H9 (cell line): Measurements from ENCODE around the gene CFAP61. TPM values are rescaled to one million over a fixed set of nuclear protein-coding genes. Genes with fewer than 3 reads are reported as not detected.

Experiments
- DNase-seq: peaks from one replicate; pipeline ENCODE4 v3.0.0-alpha.2; 2017
- H2AFZ ChIP-seq: one replicate; pipeline ENCODE4 v1.6.1; 2013; ENCODE audit warnings: mild to moderate bottlenecking, low read length, control low read depth, moderate library complexity
- H2AK5ac ChIP-seq: 2 replicates; pipeline ENCODE4 v1.6.1; 2013; ENCODE audit warnings: low read length, control low read depth, mixed read lengths; ENCODE audit not compliant: insufficient read length
- H2BK120ac ChIP-seq: one replicate; pipeline ENCODE4 v1.6.1; 2013; ENCODE audit warnings: low read depth, mild to moderate bottlenecking, low read length, control low read depth, inconsistent platforms; ENCODE audit not compliant: poor library complexity, severe bottlenecking
- H2BK12ac ChIP-seq: 2 replicates; pipeline ENCODE4 v1.6.1; 2013; ENCODE audit warnings: low read length, control low read depth, mixed read lengths, low read depth; ENCODE audit not compliant: insufficient read length
- H2BK15ac ChIP-seq: 2 replicates; pipeline ENCODE4 v1.6.1; 2013; ENCODE audit warnings: low read depth, low read length, control low read depth
- H2BK20ac ChIP-seq: one replicate; pipeline ENCODE4 v1.6.1; 2013; ENCODE audit warnings: low read depth, mild to moderate bottlenecking, low read length, control low read depth, inconsistent platforms; ENCODE audit not compliant: poor library complexity, severe bottlenecking
- H2BK5ac ChIP-seq: 2 replicates; pipeline ENCODE4 v1.6.1; 2013; ENCODE audit warnings: low read length, control low read depth, mixed read lengths; ENCODE audit not compliant: insufficient read length
- H3K14ac ChIP-seq: 2 replicates; pipeline ENCODE4 v1.6.1; 2013; ENCODE audit warnings: low read length, control low read depth; ENCODE audit not compliant: insufficient read depth
- H3K18ac ChIP-seq: 2 replicates; pipeline ENCODE4 v1.6.1; 2013; ENCODE audit warnings: low read depth, mild to moderate bottlenecking, mixed read lengths, low read length, control low read depth; ENCODE audit not compliant: insufficient read length
- H3K23ac ChIP-seq: 2 replicates; pipeline ENCODE4 v1.6.1; 2013; ENCODE audit warnings: low read length, control low read depth, mixed read lengths, low read depth; ENCODE audit not compliant: insufficient read length
- H3K23me2 ChIP-seq: 2 replicates; pipeline ENCODE4 v1.6.1; 2013; ENCODE audit warnings: low read depth, mild to moderate bottlenecking, mixed read lengths, low read length, control low read depth; ENCODE audit not compliant: insufficient read length, poor library complexity, severe bottlenecking
- H3K27ac ChIP-seq: 2 replicates; pipeline ENCODE4 v1.5.1; 2013; ENCODE audit warnings: low read length, control low read depth, mixed read lengths, low read depth; ENCODE audit not compliant: insufficient read length
- H3K27me3 ChIP-seq: 2 replicates; pipeline ENCODE4 v1.6.1; 2013; ENCODE audit warnings: low read length, control low read depth, inconsistent platforms; ENCODE audit not compliant: insufficient read depth
- H3K4ac ChIP-seq: 2 replicates; pipeline ENCODE4 v1.6.1; 2013; ENCODE audit warnings: low read depth, mild to moderate bottlenecking, control low read depth, inconsistent platforms, low read length, moderate library complexity
- H3K4me1 ChIP-seq: 2 replicates; pipeline ENCODE4 v1.6.1; 2013; ENCODE audit warnings: low read length, control low read depth, inconsistent platforms; ENCODE audit not compliant: insufficient read depth
- H3K4me2 ChIP-seq: 2 replicates; pipeline ENCODE4 v1.6.1; 2013; ENCODE audit warnings: low read length, control low read depth, mixed read lengths; ENCODE audit not compliant: insufficient read length, insufficient read depth
- H3K56ac ChIP-seq: 2 replicates; pipeline ENCODE4 v1.6.1; 2013; ENCODE audit warnings: low read depth, mild to moderate bottlenecking, mixed read lengths, low read length, control low read depth; ENCODE audit not compliant: insufficient read length
- H3K79me1 ChIP-seq: 2 replicates; pipeline ENCODE4 v1.6.1; 2013; ENCODE audit warnings: low read depth, mild to moderate bottlenecking, moderate library complexity, low read length, control low read depth, inconsistent platforms; ENCODE audit not compliant: insufficient read depth, poor library complexity, severe bottlenecking
- H3K79me2 ChIP-seq: 2 replicates; pipeline ENCODE4 v1.6.1; 2013; ENCODE audit warnings: low read length, control low read depth, inconsistent platforms; ENCODE audit not compliant: insufficient read depth
- H3K9ac ChIP-seq: 2 replicates; pipeline ENCODE4 v1.6.1; 2013; ENCODE audit warnings: low read length, control low read depth, mixed read lengths; ENCODE audit not compliant: insufficient read length; ENCODE audit errors: extremely low read depth
- H3K9me3 ChIP-seq: one replicate; pipeline ENCODE4 v1.6.1; 2013; ENCODE audit warnings: low read depth, low read length, inconsistent platforms; ENCODE audit not compliant: control insufficient read depth
- H3T11ph ChIP-seq: one replicate; pipeline ENCODE4 v1.6.1; 2013; ENCODE audit warnings: mild to moderate bottlenecking, low read length, control low read depth, inconsistent platforms
- H4K20me1 ChIP-seq: one replicate; pipeline ENCODE4 v1.6.1; 2013; ENCODE audit not compliant: control insufficient read depth, insufficient read length, insufficient read depth
- H4K5ac ChIP-seq: 2 replicates; pipeline ENCODE4 v1.6.1; 2013; ENCODE audit warnings: low read depth, mild to moderate bottlenecking, mixed read lengths, low read length, control low read depth; ENCODE audit not compliant: insufficient read length
- H4K8ac ChIP-seq: replicated peaks from 2 replicates; pipeline ENCODE4 v1.6.1; 2013; ENCODE audit warnings: low read length, control low read depth, mixed read lengths, low read depth; ENCODE audit not compliant: insufficient read length
- H4K91ac ChIP-seq: 2 replicates; pipeline ENCODE4 v1.6.1; 2013; ENCODE audit warnings: low read depth, mild to moderate bottlenecking, moderate library complexity, mixed read lengths, low read length, control low read depth; ENCODE audit not compliant: insufficient read length
- H3K27ac Mint-ChIP-seq, 3 experiments: 2 replicates in 2 of 3; 3 replicates in 1 of 3; pipeline ENCODE4 v1.8.0; 2020 to 2021; ENCODE audit warnings: mixed read lengths in 3 of 3, mild to moderate bottlenecking in 1 of 3, moderate library complexity in 1 of 3
- H3K27me3 Mint-ChIP-seq: 2 replicates; pipeline ENCODE4 v1.8.0; 2021; ENCODE audit warnings: low read depth, mild to moderate bottlenecking, moderate library complexity, mixed read lengths
- H3K36me3 Mint-ChIP-seq, 3 experiments: 2 replicates in 2 of 3; 3 replicates in 1 of 3; pipeline ENCODE4 v1.8.0; 2020 to 2021; ENCODE audit warnings: low read depth in 3 of 3, mixed read lengths in 3 of 3; ENCODE audit not compliant: insufficient read depth in 1 of 3
- H3K4me1 Mint-ChIP-seq, 2 experiments: 2 replicates each; pipeline ENCODE4 v1.8.0; 2020; ENCODE audit warnings: mixed read lengths in 2 of 2
- H3K4me3 Mint-ChIP-seq, 2 experiments: 2 replicates in 1 of 2; 3 replicates in 1 of 2; pipeline ENCODE4 v1.8.0; 2020 to 2021; ENCODE audit warnings: mild to moderate bottlenecking in 2 of 2, mixed read lengths in 2 of 2, moderate library complexity in 1 of 2
- H3K9me3 Mint-ChIP-seq, 2 experiments: 2 replicates in 1 of 2; 3 replicates in 1 of 2; pipeline ENCODE4 v1.8.0; 2020; ENCODE audit warnings: mild to moderate bottlenecking in 2 of 2, mixed read lengths in 2 of 2, moderate library complexity in 1 of 2
- CTCF ChIP-seq: fragments of 200-600 bp; sonication (generic); conservative IDR thresholded peaks from 3 replicates; pipeline ENCODE4 v1.8.0; 2021; ENCODE audit warnings: antibody characterized with exemption, mild to moderate bottlenecking
- WGBS: extraction: QIAGEN DNeasy Blood & Tissue Kit; methylation state at CpG from one replicate; pipeline ENCODE4 v1.1.7; 2013; ENCODE audit warnings: missing lambda C conversion rate, low lambda C conversion rate, mixed read lengths; ENCODE audit not compliant: insufficient read length; ENCODE audit errors: extremely low coverage; 5-methylcytosine and 5-hydroxymethylcytosine counted together
- total RNA-seq: library from RNA; stranded (reverse); gene quantifications from 2 replicates; pipeline ENCODE4 v1.2.1, GENCODE V29; 2021

CFAP61 gene
- total RNA-seq, 1 experiment from 2014 or later: 0.44 TPM

DNA sequence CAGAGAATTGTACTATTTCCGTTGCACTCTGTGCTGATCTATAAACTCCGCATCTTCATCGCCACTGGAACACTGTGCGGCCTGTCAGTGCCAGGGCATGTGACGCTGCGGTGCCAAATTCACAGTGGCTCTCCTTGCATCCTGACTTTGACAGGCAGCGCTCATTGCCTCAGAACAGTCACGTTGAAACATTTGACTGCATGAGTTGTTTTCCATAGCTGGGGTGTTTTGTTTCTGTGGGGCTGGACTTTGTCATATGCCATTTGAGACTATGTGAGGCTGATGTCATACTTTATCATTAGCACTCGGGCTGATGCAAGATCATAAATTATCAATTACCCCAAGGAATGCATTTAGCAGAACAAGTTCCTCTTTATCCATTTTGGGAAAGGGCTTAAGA is 32.7 kb downstream of the CFAP61 start:
- H3K4me1 Mint-ChIP-seq: peaks cover 0 to 2% of the 10 kb centered on the region in 2 experiments; a peak in 2 of 4 replicates
- WGBS: no CpG with 5 or more reads among the region's 9 CpGs
- H3K4me2 ChIP-seq: no peak overlapping the region
- no peaks in the 10 kb centered on the region for H3K79me2 ChIP-seq
- no peak overlapping the region; the same call in 1 of the 2 replicates for H3K14ac ChIP-seq
- TF ChIP-seq CTCF: no peak
- H3K27ac Mint-ChIP-seq: no peak overlapping the region
- H2AK5ac ChIP-seq: no peak overlapping the region
- no peak overlapping the region for H3K9ac ChIP-seq
- no peaks in the 10 kb centered on the region for H3K9me3 Mint-ChIP-seq
- no peak overlapping the region for H3T11ph ChIP-seq
- H3K27me3 Mint-ChIP-seq: peaks cover 6% of the 10 kb centered on the region
- no peaks in the 10 kb centered on the region for H3K9me3 ChIP-seq
- no peaks in the 10 kb centered on the region for H3K36me3 Mint-ChIP-seq
- no peak overlapping the region for H2AFZ ChIP-seq
- no peak for DNase-seq
- no peaks in the 10 kb centered on the region for H3K79me1 ChIP-seq
- no peak overlapping the region for H3K4ac ChIP-seq
- H4K20me1 ChIP-seq: no peaks in the 10 kb centered on the region
- H3K4me1 ChIP-seq: no peaks in the 10 kb centered on the region
- no peak overlapping the region for H3K23ac ChIP-seq
- no peak overlapping the region for H3K4me3 Mint-ChIP-seq
- no peak overlapping the region for H4K8ac ChIP-seq
- no peak overlapping the region for H3K56ac ChIP-seq
- no peaks in the 10 kb centered on the region for H3K23me2 ChIP-seq
- H4K91ac ChIP-seq: no peak overlapping the region
- no peak overlapping the region for H2BK5ac ChIP-seq
- H3K27me3 ChIP-seq: no peaks in the 10 kb centered on the region; the same call in 1 of the 2 replicates
- no peak overlapping the region for H4K5ac ChIP-seq
- H3K18ac ChIP-seq: no peak overlapping the region
- no peak overlapping the region for H2BK12ac ChIP-seq
- H2BK120ac ChIP-seq: no peak overlapping the region
- no peak overlapping the region for H3K27ac ChIP-seq
- no peak overlapping the region for H2BK15ac ChIP-seq
- no peak overlapping the region for H2BK20ac ChIP-seq
